Chondrocyte (in vitro differentiated cells): Measurements from ENCODE around the gene EIF4G3. TPM values are rescaled to one million over a fixed set of nuclear protein-coding genes. Genes with fewer than 3 reads are reported as not detected.

Experiments used
- DNase-seq: peaks from one replicate; pipeline ENCODE4 v3.0.0; 2021; ENCODE audit warnings: mixed read lengths, low spot score
- H3K27ac Mint-ChIP-seq: one replicate; pipeline ENCODE4 v1.8.0; 2021; ENCODE audit warnings: mild to moderate bottlenecking, moderate library complexity, mixed read lengths; ENCODE audit not compliant: unreplicated experiment
- H3K27me3 Mint-ChIP-seq: 2 replicates; pipeline ENCODE4 v1.8.0; 2021; ENCODE audit warnings: low read depth, mixed read lengths
- H3K36me3 Mint-ChIP-seq: 2 replicates; pipeline ENCODE4 v1.8.0; 2021; ENCODE audit warnings: low read depth, mixed read lengths
- H3K4me1 Mint-ChIP-seq: 2 replicates; pipeline ENCODE4 v1.8.0; 2021; ENCODE audit warnings: low read depth, mild to moderate bottlenecking, mixed read lengths
- H3K4me3 Mint-ChIP-seq: one replicate; pipeline ENCODE4 v1.8.0; 2021; ENCODE audit warnings: mild to moderate bottlenecking, moderate library complexity, mixed read lengths; ENCODE audit not compliant: unreplicated experiment
- H3K9me3 Mint-ChIP-seq: 2 replicates; pipeline ENCODE4 v1.8.0; 2021; ENCODE audit warnings: low read depth, mixed read lengths
- CTCF ChIP-seq: fragments of 200-600 bp; sonication (generic); IDR thresholded peaks from 2 replicates; pipeline ENCODE4 v1.5.0; 2021; ENCODE audit warnings: antibody characterized with exemption, mild to moderate bottlenecking, moderate library complexity
- total RNA-seq: library from RNA; stranded (reverse); gene quantifications from 3 replicates; pipeline ENCODE4 v1.2.1, GENCODE V29; 2021

EIF4G3 gene
- total RNA-seq, 1 donor from 2014 or later, result 56.6 TPM

GRCh38 chr1:20999525-21000244 is 177.0 kb downstream of the EIF4G3 start:
- no peak overlapping the region for H3K4me3 Mint-ChIP-seq
- no peaks in the 10 kb centered on the region for H3K27me3 Mint-ChIP-seq
- H3K4me1 Mint-ChIP-seq, result peaks cover 5% of the 10 kb centered on the region
- no peak for TF ChIP-seq CTCF
- H3K36me3 Mint-ChIP-seq, result peaks cover 5% of the 10 kb centered on the region
- no peak overlapping the region for H3K27ac Mint-ChIP-seq
- H3K9me3 Mint-ChIP-seq, result no peaks in the 10 kb centered on the region
- no peak for DNase-seq

- Mint-ChIP-seq H3K4me1 (peaks cover under 1% of the 10 kb centered on the region), H3K4me3 (no peak overlapping the region), H3K27me3 (no peaks in the 10 kb centered on the region), H3K27ac (no peak overlapping the region), H3K9me3 (no peaks in the 10 kb centered on the region), H3K36me3 (peaks cover 5% of the 10 kb centered on the region)
- no peak for TF ChIP-seq CTCF
- DNase-seq, result no peak
Observed at GRCh38 chr1:20998826-20999225, 177.9 kb downstream of the EIF4G3 start.

GRCh38 chr1:20997602-20998224 is 179.0 kb downstream of the EIF4G3 start:
- peaks cover 10% of the 10 kb centered on the region for H3K4me1 Mint-ChIP-seq
- no peak overlapping the region for H3K4me3 Mint-ChIP-seq
- H3K27ac Mint-ChIP-seq, result no peak overlapping the region

GRCh38 chr1:20996554-20996953 is 180.1 kb downstream of the EIF4G3 start:
- Mint-ChIP-seq H3K27ac (no peak overlapping the region), H3K36me3 (peaks cover 5% of the 10 kb centered on the region), H3K27me3 (no peaks in the 10 kb centered on the region), H3K4me1 (peaks cover 21% of the 10 kb centered on the region), H3K4me3 (no peak overlapping the region), H3K9me3 (no peaks in the 10 kb centered on the region)
- DNase-seq, result no peak
- TF ChIP-seq CTCF, result no peak

More at GRCh38 chr1:20997602-20998224, 179.0 kb downstream of the EIF4G3 start:
- Mint-ChIP-seq H3K9me3 (no peaks in the 10 kb centered on the region), H3K27me3 (no peaks in the 10 kb centered on the region), H3K36me3 (peaks cover 5% of the 10 kb centered on the region)
- TF ChIP-seq CTCF, result no peak
- DNase-seq, result no peak

- Mint-ChIP-seq H3K9me3 (no peaks in the 10 kb centered on the region), H3K36me3 (peaks cover 1% of the 10 kb centered on the region), H3K4me3 (no peak overlapping the region), H3K27ac (peak overlapping the region; percentile 74), H3K27me3 (no peaks in the 10 kb centered on the region), H3K4me1 (peaks cover 21% of the 10 kb centered on the region)
- TF ChIP-seq CTCF, result no peak
- no peak for DNase-seq
Observed at GRCh38 chr1:20993716-20994575, 182.8 kb downstream of the EIF4G3 start.
